GM18507 (cell line): Measurements from ENCODE around the gene BCLAF1.
"Not testable (repeated sequence)": the region's sequence is repeated elsewhere in the genome, so short reads cannot be mapped to it uniquely, and the experiment has no call there.

ENCODE experiments used
- DNase-seq: peaks from one replicate; pipeline ENCODE4 v3.0.0; 2011; ENCODE audit warnings: low read depth; ENCODE audit not compliant: insufficient read length; ENCODE audit errors: extremely low spot score
- FAIRE-seq: peaks from 2 replicates; lab custom pipeline; 2011; peaks lifted over from hg19 to GRCh38; lab: Jason Lieb, UNC

BCLAF1 gene

GRCh38 chr6:136309729-136310311 is 20.2 kb upstream of the BCLAF1 start:
- DNase-seq (no peak), FAIRE-seq (no peak)

GRCh38 chr6:136309171-136309570 is 19.5 kb upstream of the BCLAF1 start:
- FAIRE-seq (no peak), DNase-seq (no peak)

- not testable (repeated sequence) for FAIRE-seq, DNase-seq
These were observed 18.8 kb upstream of the BCLAF1 start for GRCh38 chr6:136308469-136308868.

- DNase-seq: no peak
- FAIRE-seq: no peak
These were observed 17.7 kb upstream of the BCLAF1 start for GRCh38 chr6:136307351-136307750.

- no peak for DNase-seq
- FAIRE-seq: no peak
These were observed 16.8 kb upstream of the BCLAF1 start for GRCh38 chr6:136306466-136306865.

- DNase-seq: no peak
- FAIRE-seq: no peak
These were observed 14.8 kb upstream of the BCLAF1 start for GRCh38 chr6:136304410-136304809.

GRCh38 chr6:136303516-136303915 is 13.9 kb upstream of the BCLAF1 start:
- FAIRE-seq (no peak), DNase-seq (no peak)

GRCh38 chr6:136294621-136295020 is 5.0 kb upstream of the BCLAF1 start:
- FAIRE-seq: no peak
- DNase-seq: no peak

- DNase-seq (no peak), FAIRE-seq (peak; percentile 65)
These were observed 864 bp upstream of the BCLAF1 start for GRCh38 chr6:136290410-136291010.

- FAIRE-seq: no peak
- DNase-seq: peak; percentile 65
These were observed 393 bp downstream of the BCLAF1 start for GRCh38 chr6:136289327-136289578.

GRCh38 chr6:136288566-136289326 is 900 bp downstream of the BCLAF1 start:
- FAIRE-seq: no peak
- DNase-seq: no peak

GRCh38 chr6:136284909-136285308 is 4.7 kb downstream of the BCLAF1 start:
- peak; percentile 64 for FAIRE-seq
- no peak for DNase-seq

GRCh38 chr6:136282906-136283305 is 6.7 kb downstream of the BCLAF1 start:
- FAIRE-seq: peak; percentile 26

GRCh38 chr6:136280032-136280609 is 9.5 kb downstream of the BCLAF1 start:
- FAIRE-seq (no peak), DNase-seq (no peak)

More at GRCh38 chr6:136282906-136283305, 6.7 kb downstream of the BCLAF1 start:
- no peak for DNase-seq

GRCh38 chr6:136274062-136274461 is 15.6 kb downstream of the BCLAF1 start:
- DNase-seq: no peak
- no peak for FAIRE-seq

GRCh38 chr6:136265101-136265500 is 24.5 kb downstream of the BCLAF1 start:
- DNase-seq: no peak
- no peak for FAIRE-seq

GRCh38 chr6:136262940-136263339 is 26.7 kb downstream of the BCLAF1 start:
- no peak for FAIRE-seq
- DNase-seq: no peak

- DNase-seq (no peak), FAIRE-seq (no peak)
These were observed 34.7 kb downstream of the BCLAF1 start for GRCh38 chr6:136254851-136255466.

GRCh38 chr6:136253734-136254133 is 35.9 kb downstream of the BCLAF1 start:
- DNase-seq: no peak
- no peak for FAIRE-seq

GRCh38 chr6:136252441-136252840 is 37.2 kb downstream of the BCLAF1 start:
- DNase-seq (no peak), FAIRE-seq (no peak)
